T-helper 2 cell treated with Interferon-gamma antibody and Interleukin-4, amounts not matched to agents 100 ng/mL and 5 ng/mL, for 36 hours (primary cell): Measurements from ENCODE around the gene PIK3R3. TPM values are rescaled to one million over a fixed set of nuclear protein-coding genes. Genes with fewer than 3 reads are reported as not detected.
"Not testable (repeated sequence)": the region's sequence is repeated elsewhere in the genome, so short reads cannot be mapped to it uniquely, and the experiment has no call there.

Experiments used
- intact Hi-C: fragments of 100-400 bp; cut with micrococcal nuclease; formaldehyde crosslinking; loops from one replicate; pipeline ENCODE4 v1.15.1; 2023
- total RNA-seq: library from RNA; stranded (reverse); gene quantifications from 2 replicates; pipeline ENCODE4 v1.2.3, GENCODE V29; 2022

The PIK3R3 gene
- total RNA-seq, 1 donor from 2014 or later: 5.5 TPM

DNA sequence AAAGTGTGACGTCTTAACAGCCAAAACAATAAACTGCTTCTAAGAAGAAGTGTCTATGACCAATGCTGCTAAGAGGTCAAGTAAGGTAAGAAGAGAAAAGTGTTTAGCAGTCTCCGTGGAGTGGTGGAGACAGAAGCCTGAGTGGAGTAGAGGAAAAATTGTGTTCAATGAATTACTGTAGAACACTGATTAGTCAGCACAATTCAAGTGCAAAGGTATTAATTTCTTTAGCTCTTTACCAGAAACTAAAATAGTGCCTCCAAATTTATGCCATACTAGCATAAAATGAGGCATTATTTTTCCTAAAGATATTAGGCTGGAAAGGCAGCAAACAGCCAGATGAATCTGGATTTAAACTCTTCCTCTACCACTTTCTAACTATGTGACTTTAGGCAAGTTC lies 56.1 kb downstream of the PIK3R3 start:
- intact Hi-C loops: no loop called here

DNA sequence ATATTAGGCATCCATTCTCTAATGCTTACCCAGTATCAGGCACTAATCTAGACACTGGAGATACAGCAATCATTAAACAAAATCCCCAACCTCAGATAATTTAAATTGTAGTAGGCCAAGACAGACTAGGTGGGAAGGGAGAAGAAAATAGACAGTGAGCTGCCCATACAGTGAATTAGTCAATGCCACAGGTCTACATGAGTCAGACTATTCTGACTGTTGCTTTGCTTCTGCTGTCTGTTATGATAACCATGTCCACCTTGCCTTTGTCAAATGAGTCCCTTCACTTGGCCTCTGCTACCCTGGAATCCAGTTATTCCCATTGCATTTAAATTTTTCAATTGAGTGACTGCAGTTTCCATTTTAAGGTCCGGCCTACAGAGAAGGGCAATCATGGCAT lies 59.5 kb downstream of the PIK3R3 start:
- intact Hi-C loops: no loop called here

DNA sequence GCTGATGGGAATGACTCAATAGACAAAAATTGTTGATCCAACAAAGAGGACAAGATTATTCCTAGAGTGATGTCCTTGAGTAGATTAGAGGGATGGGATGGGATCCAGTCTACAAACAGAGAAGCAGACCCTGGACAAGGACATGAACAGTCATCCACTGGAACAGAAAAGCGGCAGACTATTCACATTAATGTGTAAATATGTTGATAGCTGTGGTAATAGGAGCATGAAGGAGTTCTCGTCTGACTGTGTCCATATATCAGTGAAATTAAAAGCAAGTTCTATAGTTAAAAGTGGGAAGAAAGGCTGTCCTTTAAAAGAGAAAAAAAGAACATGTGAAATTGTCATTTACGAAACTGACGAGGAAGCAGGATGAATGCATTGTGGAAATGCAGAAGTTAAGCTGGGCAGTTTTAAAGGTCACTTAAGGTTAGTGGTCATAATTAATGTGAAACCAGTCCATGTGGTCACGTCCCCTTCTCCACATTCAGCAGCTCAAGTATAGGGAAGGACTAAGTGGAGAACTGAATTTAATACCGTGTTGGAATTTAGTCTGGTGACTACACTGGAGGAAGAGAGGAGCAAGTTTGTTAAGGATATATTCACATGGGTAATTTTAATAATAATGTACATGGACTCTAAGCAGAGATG lies 62.1 kb downstream of the PIK3R3 start:
- intact Hi-C loops: no loop called here

DNA sequence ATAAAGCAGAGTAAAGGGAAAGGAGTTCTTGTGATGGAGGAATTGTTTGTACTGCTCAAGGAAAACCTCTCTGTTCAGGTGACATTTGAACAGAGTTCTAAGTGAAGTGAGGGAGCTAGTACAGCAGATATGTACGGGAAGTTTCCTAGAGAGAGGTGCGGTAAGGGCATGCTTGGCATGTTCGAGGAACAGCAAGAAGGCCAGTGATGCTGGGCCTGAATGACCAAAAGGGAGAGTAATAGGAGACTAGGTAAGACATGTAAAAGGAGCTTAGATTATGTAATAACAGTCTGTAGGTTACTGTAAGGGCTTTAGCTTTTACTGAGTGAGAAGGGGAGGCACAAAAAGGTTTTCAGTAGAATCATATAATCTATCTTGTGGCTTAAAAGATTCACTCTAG lies 63.9 kb downstream of the PIK3R3 start:
- intact Hi-C loops: loop anchor here (5.0 kb wide), 1 partner anchor 64 kb away; the partner anchor contains the start of gene PIK3R3

DNA sequence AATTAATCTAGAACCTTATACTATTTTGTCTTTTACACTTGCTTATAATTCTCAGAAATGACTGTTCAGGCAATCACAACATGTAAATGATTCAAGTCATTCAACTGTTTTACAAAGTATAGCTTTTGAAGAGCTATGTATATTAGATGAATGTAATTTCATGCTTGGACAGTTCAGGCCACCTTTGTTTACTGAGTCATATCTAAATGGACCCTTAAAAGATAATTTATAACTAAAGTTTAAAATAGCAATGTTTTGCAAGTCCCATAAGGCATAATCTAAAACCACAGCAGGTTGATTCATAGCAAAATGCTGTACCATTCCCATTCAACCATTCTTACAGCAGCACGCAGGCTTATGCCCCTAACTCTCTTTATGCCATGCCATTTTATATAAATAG lies 64.8 kb downstream of the PIK3R3 start:
- intact Hi-C loops: loop anchor here (5.0 kb wide), 1 partner anchor 65 kb away; the partner anchor contains the start of gene PIK3R3

DNA sequence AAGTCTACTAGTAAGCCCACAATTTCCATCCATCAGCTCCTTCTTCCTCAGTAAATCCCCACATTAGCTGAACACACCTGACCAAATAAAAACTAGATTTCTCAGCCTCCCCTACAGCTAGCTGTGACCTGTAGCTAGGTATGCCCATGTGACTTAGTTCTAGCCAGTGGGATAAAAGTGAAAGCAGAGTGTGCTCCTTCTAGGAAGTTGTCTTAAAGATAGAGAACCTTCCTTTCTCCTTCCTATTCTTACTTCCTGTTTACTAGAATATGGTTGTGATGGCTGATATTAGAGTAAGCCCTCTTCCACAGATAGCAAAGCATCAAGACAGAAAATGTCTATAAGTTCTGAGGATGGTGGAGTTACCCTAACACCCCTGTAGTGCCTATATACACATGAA lies 67.0 kb downstream of the PIK3R3 start:
- intact Hi-C loops: loop anchor here (5.0 kb wide), 1 partner anchor 67 kb away; the partner anchor contains the start of gene PIK3R3

DNA sequence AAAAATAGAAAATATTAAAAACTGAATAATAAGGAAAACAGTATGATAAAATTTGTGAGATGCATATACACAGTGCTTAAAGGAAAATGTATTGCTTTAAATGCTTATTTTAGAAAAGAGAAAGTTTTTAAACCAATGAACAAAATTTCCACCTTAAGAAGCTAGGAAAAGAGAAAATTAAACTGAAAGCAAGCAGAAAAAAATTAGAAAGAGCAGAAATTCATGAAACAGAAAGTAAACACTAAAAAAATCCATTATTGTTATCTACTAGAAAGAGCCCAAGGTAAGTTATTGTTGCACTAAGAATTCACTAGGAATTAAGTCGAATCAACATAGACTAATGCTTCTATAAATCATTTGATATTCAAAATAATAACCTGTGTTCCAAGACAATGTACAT lies 67.7 kb downstream of the PIK3R3 start:
- intact Hi-C loops: loop anchor here (5.0 kb wide), 1 partner anchor 68 kb away; the partner anchor contains the start of gene PIK3R3

DNA sequence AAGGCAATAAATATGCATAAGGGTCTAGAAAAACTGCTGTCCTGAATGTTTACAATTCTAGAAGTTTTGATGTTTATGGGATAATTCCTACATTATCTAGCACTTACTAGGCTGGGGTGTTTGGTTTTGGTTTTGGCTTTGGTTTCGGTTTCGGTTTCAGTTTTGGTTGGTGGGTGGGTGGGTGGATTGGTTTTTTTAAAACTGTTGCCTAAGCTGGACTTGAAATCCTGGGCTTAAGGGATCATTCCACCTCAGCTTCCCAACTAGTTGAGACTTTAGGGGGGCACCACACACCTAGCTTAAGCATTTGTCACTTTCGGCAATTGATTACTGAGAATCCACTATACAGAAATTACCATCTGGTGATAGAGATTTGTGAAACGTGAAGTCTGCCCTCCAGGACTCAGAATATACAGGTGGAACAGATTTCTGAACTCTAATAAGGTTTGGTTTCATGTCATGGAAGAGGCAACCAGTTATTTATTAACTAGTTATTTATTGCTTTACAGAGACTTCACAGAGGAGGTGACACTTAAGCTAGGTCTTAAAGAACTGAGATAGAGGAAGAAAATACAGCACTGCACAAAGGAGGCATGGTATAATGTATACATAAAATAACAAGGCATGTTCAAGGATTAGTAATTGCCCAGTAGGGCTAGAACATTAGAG lies 69.6 kb downstream of the PIK3R3 start:
- intact Hi-C loops: no loop called here

DNA sequence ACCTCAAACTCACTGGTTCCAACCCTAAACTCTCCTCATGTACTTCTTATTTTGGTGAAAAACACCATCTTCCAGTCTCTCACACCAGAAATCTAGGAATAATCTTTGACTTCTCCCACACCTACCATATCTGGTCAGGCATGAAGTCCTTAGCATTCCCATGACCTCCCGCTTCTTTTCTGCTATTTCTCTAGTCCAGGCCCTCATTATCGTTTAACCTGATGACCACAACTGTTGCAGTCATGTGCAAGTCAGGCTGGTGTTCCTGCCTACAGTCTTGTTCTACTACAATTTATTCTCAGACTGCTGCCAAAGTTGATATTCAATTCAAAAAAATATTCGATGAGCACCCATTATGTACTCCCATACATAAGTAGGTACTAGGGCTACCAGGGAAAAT lies 71.3 kb downstream of the PIK3R3 start:
- intact Hi-C loops: no loop called here

DNA sequence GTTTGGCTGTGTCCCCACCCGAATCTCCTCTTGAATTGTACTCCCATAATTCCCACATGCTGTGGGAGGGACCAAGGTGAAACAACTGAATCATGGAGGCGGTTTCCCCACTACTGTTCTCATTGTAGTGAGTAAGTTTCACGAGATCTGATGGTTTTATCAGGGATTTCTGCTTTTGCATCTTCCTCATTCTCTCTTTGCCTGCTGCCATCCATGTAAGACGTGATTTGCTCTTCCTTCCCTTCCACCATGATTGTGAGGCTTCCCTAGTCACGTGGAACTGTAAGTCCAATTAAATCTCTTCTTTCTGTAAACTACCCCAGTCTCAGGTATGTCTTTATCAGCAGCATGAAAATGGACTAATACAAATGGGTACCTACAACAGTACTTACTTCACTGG lies 73.5 kb downstream of the PIK3R3 start:
- intact Hi-C loops: no loop called here

DNA sequence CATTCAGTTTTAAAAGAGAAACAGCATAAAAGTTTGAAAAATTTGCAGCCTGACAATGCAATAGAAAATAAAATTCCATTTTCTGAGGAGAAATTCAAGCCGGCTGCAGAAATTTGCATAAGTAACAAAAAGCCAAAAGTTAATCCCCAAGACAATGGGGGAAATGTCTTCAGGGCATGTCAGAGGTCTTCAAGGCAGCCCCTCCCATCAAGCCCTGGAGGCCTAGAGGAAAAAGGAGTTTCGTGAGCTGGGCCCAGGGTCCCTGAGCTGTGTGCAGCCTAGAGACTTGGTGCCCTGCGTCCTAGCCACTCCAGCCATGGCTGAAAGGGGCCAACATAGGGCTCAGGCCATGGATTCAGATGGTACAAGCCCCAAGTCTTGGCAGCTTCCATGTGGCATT lies 74.6 kb downstream of the PIK3R3 start:
- intact Hi-C loops: no loop called here

DNA sequence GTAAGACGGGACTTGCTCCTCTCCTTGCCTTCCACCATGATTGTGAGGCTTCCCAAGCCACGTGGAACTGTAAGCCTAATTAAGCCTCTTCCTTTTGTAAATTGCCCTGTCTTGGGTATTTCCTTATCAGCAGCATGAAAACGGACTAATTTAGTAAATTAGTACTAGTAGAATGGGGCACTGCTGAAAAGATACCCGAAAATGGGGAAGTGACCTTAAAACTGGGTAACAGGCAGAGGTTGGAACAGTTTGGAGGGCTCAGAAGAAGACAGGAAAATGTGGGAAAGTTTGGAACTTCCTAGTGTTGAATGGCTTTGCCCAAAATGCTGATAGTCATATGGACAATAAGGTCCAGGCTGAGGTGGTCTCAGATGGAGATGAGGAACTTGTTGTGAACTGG lies 75.2 kb downstream of the PIK3R3 start:
- intact Hi-C loops: not testable (repeated sequence)

DNA sequence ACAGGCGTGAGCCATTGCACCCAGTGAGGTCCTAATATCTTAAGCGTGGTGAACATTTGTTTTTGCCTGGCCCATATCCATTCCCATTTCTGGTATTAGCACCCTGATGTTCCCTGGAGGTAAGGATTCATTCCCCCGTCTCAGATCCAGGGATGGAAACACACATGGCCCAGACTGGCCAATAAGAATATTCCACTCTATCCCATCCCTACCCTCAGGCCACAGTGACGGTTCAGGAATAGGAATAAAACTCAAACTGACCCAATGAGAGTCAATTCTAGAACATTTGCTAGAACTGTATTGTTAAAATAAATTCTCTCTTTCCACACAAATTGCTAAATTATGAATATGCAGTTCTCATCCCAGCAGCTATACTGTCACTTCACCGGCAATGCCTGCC lies 76.1 kb downstream of the PIK3R3 start:
- intact Hi-C loops: no loop called here

DNA sequence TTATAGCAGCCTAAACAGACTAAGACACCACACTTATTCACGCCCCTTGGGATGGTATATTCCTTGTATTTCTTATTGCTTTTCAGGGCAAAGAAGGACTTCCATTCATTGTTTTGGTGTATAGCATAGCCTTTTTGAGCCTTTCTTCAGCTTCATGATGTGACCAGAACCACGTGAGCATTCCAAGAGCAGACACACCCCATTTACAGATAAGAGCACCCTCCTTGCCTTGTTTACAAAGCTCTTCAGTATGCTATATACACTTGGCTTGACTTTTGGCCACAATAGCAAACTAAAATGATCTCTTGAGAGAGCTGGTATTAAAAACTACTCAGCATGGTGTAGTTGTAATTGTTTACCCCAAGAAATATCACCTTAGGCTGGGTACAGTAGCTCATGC lies 78.7 kb downstream of the PIK3R3 start:
- intact Hi-C loops: no loop called here

DNA sequence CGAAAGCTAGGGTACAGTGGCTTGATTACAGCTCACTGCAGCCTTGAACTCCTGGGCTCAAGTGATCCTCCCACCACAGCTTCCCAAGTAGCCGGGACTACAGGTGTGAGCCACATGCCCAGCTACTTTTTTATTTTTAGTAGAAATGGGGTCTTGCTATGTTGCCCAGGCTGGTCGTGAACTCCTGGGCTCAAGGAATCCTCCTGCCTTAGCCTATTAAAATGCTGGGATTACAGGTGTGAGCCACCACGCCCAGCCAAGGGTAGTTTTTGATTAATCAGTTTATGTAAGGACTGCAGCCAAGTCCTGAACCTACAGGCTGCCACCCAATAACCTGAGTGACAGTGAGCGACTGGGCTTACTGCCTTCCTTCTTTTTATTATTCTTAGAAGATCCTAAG lies 88.3 kb downstream of the PIK3R3 start:
- intact Hi-C loops: no loop called here

DNA sequence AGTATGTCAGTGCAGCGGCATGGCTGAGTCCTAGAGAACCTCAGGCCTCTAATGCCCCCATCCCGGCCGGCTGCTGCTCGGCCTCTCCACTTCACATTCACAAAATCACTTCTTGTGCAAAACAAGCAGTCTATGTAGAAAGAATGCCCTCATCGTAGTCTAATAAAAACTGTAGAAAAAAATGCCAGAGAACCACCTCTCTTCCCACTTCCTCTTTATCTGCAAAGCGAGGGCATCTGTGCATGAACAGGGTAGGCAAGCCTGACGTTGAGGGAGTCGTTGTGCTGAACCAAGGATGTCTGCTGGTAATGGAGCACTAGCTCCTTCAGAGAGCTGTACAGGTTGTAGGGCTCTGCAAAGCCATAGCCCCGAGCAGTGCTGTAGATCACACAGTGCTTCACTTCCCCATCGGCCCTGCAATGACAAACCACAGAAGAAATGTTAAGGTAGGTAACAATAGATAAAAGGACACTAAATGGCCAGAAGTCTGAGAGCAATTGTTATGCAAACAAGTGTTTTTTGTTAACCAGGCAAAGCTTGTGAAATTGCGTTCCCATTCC lies 88.9 kb downstream of the PIK3R3 start:
- intact Hi-C loops: no loop called here

DNA sequence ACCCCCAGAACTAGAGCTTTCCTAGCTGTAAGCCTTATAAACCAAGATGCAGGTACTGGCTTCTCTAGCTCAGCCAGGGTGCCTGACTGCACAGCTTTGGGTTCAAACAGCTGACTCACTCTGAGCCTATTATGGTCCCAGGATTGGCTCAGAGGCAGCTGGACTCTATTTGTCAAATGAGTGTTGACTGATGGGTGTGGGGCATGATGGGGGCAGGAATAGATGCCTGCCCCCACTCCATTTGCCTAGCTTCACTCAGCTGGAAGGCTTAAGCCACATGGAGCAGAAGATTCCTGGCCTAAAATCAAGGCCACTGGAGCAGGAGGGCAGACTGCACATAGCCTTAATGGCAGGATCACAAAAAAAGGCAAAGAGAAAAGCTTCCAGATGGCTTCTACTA lies 90.5 kb downstream of the PIK3R3 start:
- intact Hi-C loops: no loop called here

DNA sequence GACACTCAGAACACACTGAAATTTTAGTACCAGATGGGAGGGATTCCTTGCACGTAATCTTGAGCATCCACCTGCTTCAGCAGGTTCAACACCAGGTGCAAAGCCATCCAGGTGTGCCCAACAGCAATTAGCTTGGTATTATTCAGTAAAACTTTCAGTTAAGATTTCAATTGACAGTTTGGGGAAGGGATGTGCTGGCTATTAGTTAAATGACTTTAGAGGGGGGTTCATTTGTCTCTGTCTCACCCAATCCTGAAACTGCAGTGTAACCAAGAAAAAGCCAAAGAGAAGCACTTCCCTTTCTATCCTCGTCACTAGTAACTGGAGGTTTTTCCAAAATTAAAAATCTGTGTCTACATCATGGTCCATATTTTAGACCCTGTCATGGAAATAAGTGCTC lies 90.9 kb downstream of the PIK3R3 start:
- intact Hi-C loops: no loop called here

DNA sequence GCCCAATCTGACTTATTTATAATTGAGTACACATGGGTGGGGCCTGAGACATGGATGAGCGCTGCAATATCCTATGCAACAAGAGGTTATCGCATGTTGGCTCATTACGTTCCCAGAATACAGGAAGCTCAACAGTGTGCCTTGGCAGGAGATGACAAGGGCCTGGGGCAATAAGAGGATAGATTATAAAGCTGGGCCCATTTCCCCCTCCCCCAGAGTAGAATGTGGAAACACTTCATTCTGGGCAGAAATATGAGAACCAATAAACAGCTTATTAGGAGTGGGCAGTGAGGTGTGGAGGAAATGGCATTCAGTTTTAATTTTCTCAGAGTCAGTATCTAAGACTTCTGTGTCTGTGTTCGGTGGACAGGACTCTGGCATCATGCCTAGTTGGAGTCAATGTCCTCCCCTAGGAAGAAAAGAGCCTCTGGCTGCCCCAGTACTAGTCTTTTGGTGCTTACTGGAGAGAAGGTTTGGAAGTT lies 92.8 kb downstream of the PIK3R3 start:
- intact Hi-C loops: no loop called here

DNA sequence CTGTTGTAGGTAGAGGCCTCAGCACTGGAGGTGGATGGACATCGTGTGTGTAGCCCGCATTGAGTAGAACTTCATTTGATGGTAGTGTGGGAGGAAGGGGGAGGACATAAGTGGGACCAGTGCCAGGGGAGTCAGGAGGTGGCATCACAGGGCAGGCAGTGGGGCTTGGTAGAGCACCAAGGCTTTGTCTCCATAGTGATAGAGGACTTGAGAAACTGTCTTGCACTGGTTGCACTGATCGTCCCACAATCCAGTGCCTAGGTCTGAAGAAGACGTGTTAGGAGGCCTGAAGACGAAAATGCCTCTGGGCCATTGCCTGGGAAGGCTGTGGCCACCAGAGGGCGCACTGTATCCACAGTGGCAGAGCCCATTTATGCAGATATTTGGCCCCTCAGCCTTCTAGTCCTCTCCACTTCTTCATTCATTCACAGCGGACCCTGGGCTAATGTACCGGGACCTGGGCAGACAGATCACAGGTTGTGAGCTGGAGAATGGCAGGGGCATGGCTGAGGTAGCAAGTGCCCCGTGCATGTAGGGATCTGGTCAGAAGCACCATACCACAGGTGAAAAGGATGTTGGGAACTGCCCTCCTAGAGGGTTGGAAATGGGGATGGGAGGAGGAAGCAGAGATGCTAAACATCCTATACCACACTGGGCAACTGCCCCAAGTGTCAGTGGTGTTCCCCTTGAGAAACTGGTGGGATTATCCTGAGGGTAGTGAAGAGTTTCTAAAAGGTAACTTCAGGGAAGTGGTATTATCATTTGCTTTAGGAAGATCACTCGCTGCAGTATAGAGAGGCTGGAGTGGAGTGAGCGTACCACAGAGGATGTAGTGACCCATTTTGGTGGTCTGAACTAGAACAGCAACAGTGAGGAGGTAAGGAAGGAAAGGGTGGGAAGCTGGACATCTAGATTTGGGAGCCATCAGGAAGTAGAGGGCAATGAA lies 95.3 kb downstream of the PIK3R3 start:
- intact Hi-C loops: loop anchor here (1.0 to 2.0 kb wide), 3 partner anchors 96 to 186 kb away; partner anchors contain the start of gene PIK3R3
